Left ventricle myocardium inferior (tissue), 1 donor: ENCODE measurements around the gene SND1. TPM values are rescaled to one million over a fixed set of nuclear protein-coding genes. Genes with fewer than 3 reads are reported as not detected.

Source experiments
- DNase-seq: peaks from one replicate; pipeline ENCODE4 v3.0.0-alpha.2; 2020
- H3K27ac ChIP-seq: fragments of 200-600 bp; replicated peaks from 2 replicates; pipeline ENCODE4 v1.8.0; 2021
- H3K27me3 ChIP-seq: fragments of 200-600 bp; 2 replicates; pipeline ENCODE4 v1.8.0; 2021; ENCODE audit warnings: low read depth
- H3K36me3 ChIP-seq: fragments of 200-600 bp; 2 replicates; pipeline ENCODE4 v1.8.0; 2021
- H3K4me1 ChIP-seq: fragments of 200-600 bp; 2 replicates; pipeline ENCODE4 v1.8.0; 2021
- H3K4me3 ChIP-seq: fragments of 200-600 bp; 2 replicates; pipeline ENCODE4 v1.8.0; 2021; ENCODE audit warnings: mild to moderate bottlenecking, moderate library complexity
- H3K9me3 ChIP-seq: fragments of 200-600 bp; replicated peaks from 2 replicates; pipeline ENCODE4 v1.8.0; 2021
- CTCF ChIP-seq: fragments of 200-600 bp; IDR thresholded peaks from 2 replicates; pipeline ENCODE4 v1.8.0; 2021; ENCODE audit warnings: antibody characterized with exemption, mild to moderate bottlenecking, borderline replicate concordance
- intact Hi-C: fragments of 100-400 bp; cut with micrococcal nuclease; formaldehyde crosslinking; loops from one replicate; pipeline ENCODE4 v1.11.0; 2022
- total RNA-seq: library from RNA; stranded (reverse); fragmentation: NEBNext Ultra II Directional; extraction: Animal tissue kit (Norgen Biotek cat#: 25700); gene quantifications from one replicate; pipeline ENCODE4 v1.2.1, GENCODE V29; 2021
- donor health status: DM: no; HTN: yes; CAD: no; lungs with severe emphysema.

Gene SND1
- total RNA-seq, 1 donor from 2014 or later, result 71.6 TPM

- H3K27me3 ChIP-seq, result no peaks in the 10 kb centered on the region
- intact Hi-C loops, result no loop called here
- H3K4me3 ChIP-seq, result no peak overlapping the region
- peaks cover 73% of the 10 kb centered on the region for H3K36me3 ChIP-seq
- DNase-seq, result no peak
- no peaks in the 10 kb centered on the region for H3K4me1 ChIP-seq
- H3K9me3 ChIP-seq, result no peaks in the 10 kb centered on the region
- TF ChIP-seq CTCF, result no peak
- H3K27ac ChIP-seq, result no peak overlapping the region
These were observed 50.9 kb downstream of the SND1 start for GRCh38 chr7:127702938-127703337.

- H3K27me3 ChIP-seq, result no peaks in the 10 kb centered on the region
- intact Hi-C loops, result no loop called here
- no peak for DNase-seq
- no peak overlapping the region for H3K4me3 ChIP-seq
- H3K4me1 ChIP-seq, result no peaks in the 10 kb centered on the region
- no peak overlapping the region for H3K27ac ChIP-seq
- peaks cover 70% of the 10 kb centered on the region for H3K36me3 ChIP-seq
- TF ChIP-seq CTCF, result no peak
- no peaks in the 10 kb centered on the region for H3K9me3 ChIP-seq
These were observed 52.2 kb downstream of the SND1 start for GRCh38 chr7:127704211-127704610.

GRCh38 chr7:127705461-127705959 lies 53.5 kb downstream of the SND1 start:
- Histone ChIP-seq H3K4me3 (no peak overlapping the region), H3K27me3 (no peaks in the 10 kb centered on the region), H3K36me3 (peaks cover 71% of the 10 kb centered on the region), H3K9me3 (no peaks in the 10 kb centered on the region), H3K27ac (no peak overlapping the region), H3K4me1 (no peaks in the 10 kb centered on the region)
- no peak for TF ChIP-seq CTCF
- intact Hi-C loops, result no loop called here
- DNase-seq, result no peak

- intact Hi-C loops, result no loop called here
- Histone ChIP-seq H3K27ac (no peak overlapping the region), H3K9me3 (peaks cover 12% of the 10 kb centered on the region), H3K27me3 (no peaks in the 10 kb centered on the region), H3K4me3 (no peak overlapping the region), H3K36me3 (peaks cover 71% of the 10 kb centered on the region), H3K4me1 (no peaks in the 10 kb centered on the region)
- TF ChIP-seq CTCF, result no peak
- DNase-seq, result no peak
These were observed 54.8 kb downstream of the SND1 start for GRCh38 chr7:127706766-127707165.

GRCh38 chr7:127708201-127708600 lies 56.2 kb downstream of the SND1 start:
- intact Hi-C loops, result loop anchor here (2.0 kb wide), 1 partner anchor 501 kb away; no protein-coding TSS in a partner anchor
- peaks cover 70% of the 10 kb centered on the region for H3K36me3 ChIP-seq
- H3K27ac ChIP-seq, result no peak overlapping the region
- no peak for TF ChIP-seq CTCF
- DNase-seq, result no peak
- no peaks in the 10 kb centered on the region for H3K4me1 ChIP-seq
- H3K27me3 ChIP-seq, result no peaks in the 10 kb centered on the region
- H3K9me3 ChIP-seq, result peaks cover 13% of the 10 kb centered on the region
- no peak overlapping the region for H3K4me3 ChIP-seq

GRCh38 chr7:127708788-127709187 lies 56.8 kb downstream of the SND1 start:
- Histone ChIP-seq H3K36me3 (peaks cover 65% of the 10 kb centered on the region), H3K27ac (no peak overlapping the region), H3K9me3 (peaks cover 13% of the 10 kb centered on the region), H3K4me1 (no peaks in the 10 kb centered on the region), H3K4me3 (no peak overlapping the region), H3K27me3 (no peaks in the 10 kb centered on the region)
- peak; percentile 26 for DNase-seq
- intact Hi-C loops, result loop anchor here (2.0 kb wide), 1 partner anchor 500 kb away; no protein-coding TSS in a partner anchor
- TF ChIP-seq CTCF, result peak; percentile 87
